ENCODE results near the gene ARID1B.

- TF ChIP-seq ZBTB20 (CRISPR knock-in tag; IDR thresholded peaks at IDR 0.05; ENCODE audit: borderline replicate concordance, low read depth) = no peak
- TF ChIP-seq, protein P1, sequence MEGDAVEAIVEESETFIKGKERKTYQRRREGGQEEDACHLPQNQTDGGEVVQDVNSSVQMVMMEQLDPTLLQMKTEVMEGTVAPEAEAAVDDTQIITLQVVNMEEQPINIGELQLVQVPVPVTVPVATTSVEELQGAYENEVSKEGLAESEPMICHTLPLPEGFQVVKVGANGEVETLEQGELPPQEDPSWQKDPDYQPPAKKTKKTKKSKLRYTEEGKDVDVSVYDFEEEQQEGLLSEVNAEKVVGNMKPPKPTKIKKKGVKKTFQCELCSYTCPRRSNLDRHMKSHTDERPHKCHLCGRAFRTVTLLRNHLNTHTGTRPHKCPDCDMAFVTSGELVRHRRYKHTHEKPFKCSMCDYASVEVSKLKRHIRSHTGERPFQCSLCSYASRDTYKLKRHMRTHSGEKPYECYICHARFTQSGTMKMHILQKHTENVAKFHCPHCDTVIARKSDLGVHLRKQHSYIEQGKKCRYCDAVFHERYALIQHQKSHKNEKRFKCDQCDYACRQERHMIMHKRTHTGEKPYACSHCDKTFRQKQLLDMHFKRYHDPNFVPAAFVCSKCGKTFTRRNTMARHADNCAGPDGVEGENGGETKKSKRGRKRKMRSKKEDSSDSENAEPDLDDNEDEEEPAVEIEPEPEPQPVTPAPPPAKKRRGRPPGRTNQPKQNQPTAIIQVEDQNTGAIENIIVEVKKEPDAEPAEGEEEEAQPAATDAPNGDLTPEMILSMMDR (CRISPR knock-in tag; IDR thresholded peaks at IDR 0.05) = no peak
- TF ChIP-seq MAZ (IDR thresholded peaks at IDR 0.05; ENCODE audit: borderline replicate concordance, low read depth, low read length) = no peak
- TF ChIP-seq MAZ (CRISPR knock-in tag; IDR thresholded peaks at IDR 0.05; ENCODE audit: low read depth) = no peak
- TF ChIP-seq CREB1 (IDR thresholded peaks at IDR 0.05) = no peak
- no peak for TF ChIP-seq CREB1 (CRISPR knock-in tag; IDR thresholded peaks at IDR 0.05)
- no peak for TF ChIP-seq KAT8 (CRISPR knock-in tag; IDR thresholded peaks at IDR 0.05)
- no peak for TF ChIP-seq POLR2A (IDR thresholded peaks at IDR 0.05; ENCODE audit: insufficient read depth in 1 of 2, low read depth in 2 of 2, low read length in 2 of 2)
- TF ChIP-seq, protein P2, sequence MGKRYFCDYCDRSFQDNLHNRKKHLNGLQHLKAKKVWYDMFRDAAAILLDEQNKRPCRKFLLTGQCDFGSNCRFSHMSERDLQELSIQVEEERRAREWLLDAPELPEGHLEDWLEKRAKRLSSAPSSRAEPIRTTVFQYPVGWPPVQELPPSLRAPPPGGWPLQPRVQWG (CRISPR knock-in tag; IDR thresholded peaks at IDR 0.05; ENCODE audit: borderline replicate concordance, low read depth) = no peak
- no peak for TF ChIP-seq GABPB1 (CRISPR knock-in tag; IDR thresholded peaks at IDR 0.05)
These were observed 45.6 kb downstream of the ARID1B start for GRCh38 chr6:156822747-156823206.
